ENCODE results near the gene IL27RA.

The IL27RA gene

GRCh38 chr19:14078411-14078810 is 46.8 kb downstream of the IL27RA start:
- no peak for TF ChIP-seq CTCF (IDR thresholded peaks at IDR 0.05; ENCODE audit: extremely low read depth, insufficient read depth, missing control alignments)
- DNase-seq (ENCODE audit: low spot score), result no peak
- in situ Hi-C loops (cut with MboI; ENCODE audit: low pct_unique_long_range_greater_than_20kb, low sequenced_read_pairs, unreplicated experiment), result loop anchor here (10.0 kb wide), 1 partner anchor 204 kb away; the partner anchor contains the start of gene NANOS3

DNA sequence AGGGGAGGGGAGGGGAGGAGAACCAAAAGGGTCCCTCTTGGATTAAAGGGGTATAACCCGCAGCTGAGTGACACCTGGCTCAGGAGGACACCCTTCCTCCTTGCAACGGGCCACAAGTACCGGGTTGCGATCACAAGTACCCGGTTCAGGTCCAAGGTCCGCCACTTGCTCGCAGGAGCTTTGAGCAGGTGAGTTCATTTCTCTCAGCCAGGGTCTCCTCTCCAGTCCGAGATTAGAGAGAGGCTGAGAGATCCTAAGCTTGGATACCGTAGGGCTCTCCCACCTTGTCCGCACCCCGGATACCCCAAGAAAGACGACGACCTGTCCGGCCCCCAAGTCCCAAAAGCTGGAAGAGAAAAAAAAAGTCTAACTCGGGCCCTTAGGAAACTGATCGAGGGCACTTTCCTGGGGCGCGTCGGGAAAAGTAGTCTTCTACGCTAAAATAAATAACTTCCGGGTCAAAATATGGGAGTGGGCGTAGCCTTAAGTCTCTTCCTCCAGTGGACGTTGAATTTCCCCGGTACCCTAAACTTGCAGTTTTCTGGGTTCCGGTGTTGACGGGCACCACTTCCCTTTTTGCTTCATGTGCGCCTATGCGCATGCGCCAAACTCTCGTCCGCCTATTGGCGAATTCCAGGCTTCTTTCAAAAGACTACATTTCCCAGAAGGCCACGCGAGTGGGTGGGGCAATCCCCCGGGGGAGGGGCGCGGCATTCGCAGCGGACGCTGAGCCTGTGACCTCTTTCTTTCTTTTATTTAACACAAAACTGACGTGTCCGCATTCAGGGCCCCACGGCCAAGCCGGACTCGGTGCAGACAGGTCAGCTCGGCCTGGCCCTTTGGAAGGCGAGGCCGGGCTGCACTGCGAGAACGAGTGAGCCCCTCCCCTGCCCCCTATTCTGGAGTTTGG is 49.6 kb downstream of the IL27RA start:
- in situ Hi-C loops (cut with MboI; ENCODE audit: low pct_unique_long_range_greater_than_20kb, low sequenced_read_pairs, unreplicated experiment), result no loop called here

DNA sequence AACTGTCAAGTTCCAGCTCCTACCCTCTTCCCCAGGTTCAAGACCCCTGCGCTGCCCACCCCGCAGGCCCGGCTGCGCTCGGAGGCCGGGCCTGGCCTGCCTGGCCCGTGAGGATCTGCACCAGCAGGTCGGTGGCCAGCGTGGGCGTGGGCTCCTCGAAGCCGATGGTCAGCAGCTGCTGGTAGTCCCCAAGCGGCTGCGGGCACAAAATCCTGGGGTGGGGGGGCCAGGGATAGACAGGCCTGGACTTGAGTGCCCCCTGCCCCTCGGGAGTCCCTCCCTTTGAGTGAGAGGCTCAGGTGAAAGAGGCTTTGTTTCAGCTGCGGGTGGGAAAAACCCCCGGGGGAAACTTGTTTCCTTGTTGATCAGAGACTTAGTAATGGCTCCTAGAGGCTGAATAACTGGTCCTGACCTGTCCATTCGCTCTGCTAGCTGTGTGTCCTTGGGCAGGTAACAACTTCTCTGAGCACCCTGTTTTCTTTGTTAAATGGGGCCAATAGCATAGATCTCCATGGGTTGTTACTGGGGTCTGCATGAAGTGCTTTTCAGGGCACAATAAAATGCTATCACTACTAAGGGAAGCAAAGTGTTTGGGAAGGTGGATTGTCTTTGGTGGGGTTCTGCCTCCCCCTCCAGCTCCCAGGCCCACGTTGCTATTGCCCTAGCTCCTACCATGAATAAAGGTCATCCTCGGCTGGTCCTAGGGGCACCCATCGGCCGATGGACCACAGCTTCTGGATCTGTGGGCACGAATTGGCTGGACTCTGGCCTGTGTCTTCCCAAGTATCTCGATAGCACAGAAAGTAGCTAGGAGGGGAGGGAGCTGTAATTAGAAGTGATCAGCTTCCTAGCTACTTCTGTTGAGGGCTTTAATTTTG is 50.5 kb downstream of the IL27RA start:
- in situ Hi-C loops (cut with MboI; ENCODE audit: low pct_unique_long_range_greater_than_20kb, low sequenced_read_pairs, unreplicated experiment), result no loop called here
- no peak for TF ChIP-seq CTCF (IDR thresholded peaks at IDR 0.05; ENCODE audit: extremely low read depth, insufficient read depth, missing control alignments)
- DNase-seq (ENCODE audit: low spot score), result peak; percentile 76

More for the DNA sequence above, 49.6 kb downstream of the IL27RA start:
- peak; percentile 99 for DNase-seq (ENCODE audit: low spot score)
- TF ChIP-seq CTCF (IDR thresholded peaks at IDR 0.05; ENCODE audit: extremely low read depth, insufficient read depth, missing control alignments), result no peak

GRCh38 chr19:14082675-14082960 is 51.1 kb downstream of the IL27RA start:
- DNase-seq (ENCODE audit: low spot score), result no peak
- TF ChIP-seq CTCF (IDR thresholded peaks at IDR 0.05; ENCODE audit: extremely low read depth, insufficient read depth, missing control alignments), result no peak
- in situ Hi-C loops (cut with MboI; ENCODE audit: low pct_unique_long_range_greater_than_20kb, low sequenced_read_pairs, unreplicated experiment), result no loop called here

DNA sequence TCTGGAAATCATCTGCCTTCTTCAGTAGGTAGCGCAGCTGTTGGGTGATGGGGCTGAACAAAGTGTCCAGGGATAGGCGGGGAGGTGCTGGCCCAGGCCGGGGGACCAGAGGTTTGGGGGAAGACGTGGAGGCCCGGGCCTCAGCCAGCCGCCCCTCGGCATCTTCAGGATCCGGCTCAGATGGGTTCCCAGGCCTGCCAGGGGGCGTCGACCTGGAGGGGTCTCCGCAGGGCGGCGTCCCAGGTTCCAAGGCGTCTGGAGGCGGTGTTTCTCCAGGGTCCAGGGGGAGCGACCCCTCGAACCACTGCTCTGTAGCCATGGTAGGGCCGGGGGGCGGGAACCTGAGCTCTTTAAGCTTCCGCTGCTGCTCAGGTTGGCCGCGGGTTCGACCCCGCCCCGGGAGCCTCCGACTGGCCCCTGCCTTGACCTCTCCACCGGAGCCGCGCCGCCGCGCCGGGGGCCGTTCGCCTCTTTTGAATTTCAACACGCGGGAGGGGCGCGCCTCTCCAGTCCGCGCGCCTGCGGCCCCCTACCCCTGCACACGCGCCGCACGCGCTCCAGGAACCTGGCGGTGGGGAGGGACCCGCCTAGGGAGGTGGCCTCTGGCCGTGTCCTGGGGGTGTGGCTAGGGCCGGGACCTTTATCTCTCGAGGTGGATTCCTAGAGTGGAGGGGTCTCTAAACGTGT is 53.9 kb downstream of the IL27RA start, which contains the start of gene C19orf67:
Gene C19orf67 (minus strand): TSS at position 475 of the 687 bp plus-strand sequence. CDS start 156 bp downstream, at position 319.
- no peak for TF ChIP-seq CTCF (IDR thresholded peaks at IDR 0.05; ENCODE audit: extremely low read depth, insufficient read depth, missing control alignments)
- in situ Hi-C loops (cut with MboI; ENCODE audit: low pct_unique_long_range_greater_than_20kb, low sequenced_read_pairs, unreplicated experiment), result no loop called here
- DNase-seq (ENCODE audit: low spot score), result no peak

- no peak for DNase-seq (ENCODE audit: low spot score)
- no peak for TF ChIP-seq CTCF (IDR thresholded peaks at IDR 0.05; ENCODE audit: extremely low read depth, insufficient read depth, missing control alignments)
- in situ Hi-C loops (cut with MboI; ENCODE audit: low pct_unique_long_range_greater_than_20kb, low sequenced_read_pairs, unreplicated experiment), result no loop called here
Observed at GRCh38 chr19:14086098-14086497, 54.5 kb downstream of the IL27RA start.

Measured in GM13977 (cell line).